ENCODE results near the gene SNAI1.

Gene SNAI1

GRCh38 chr20:50003253-50003656 is 20.5 kb downstream of the SNAI1 start:
- peaks cover 3% of the 10 kb centered on the region for H3K27me3 Mint-ChIP-seq (ENCODE audit: low read depth)
- peaks cover 4% of the 10 kb centered on the region for H3K4me1 Mint-ChIP-seq
- H3K4me3 Mint-ChIP-seq: no peak overlapping the region
- no peak for TF ChIP-seq CTCF (IDR thresholded peaks at IDR 0.05; ENCODE audit: unreplicated experiment in 3 of 3)
- H3K9me3 Mint-ChIP-seq: no peaks in the 10 kb centered on the region
- H3K36me3 Mint-ChIP-seq (ENCODE audit: low read depth): no peaks in the 10 kb centered on the region
- H3K27ac Mint-ChIP-seq: peak overlapping the region in 2 of 3 experiments; percentile 10 to 18

- Mint-ChIP-seq H3K27ac (peak overlapping the region in 1 of 3 experiments; percentile 28), H3K4me3 (no peak overlapping the region), H3K9me3 (no peaks in the 10 kb centered on the region), H3K36me3 (ENCODE audit: low read depth) (no peaks in the 10 kb centered on the region), H3K4me1 (peaks cover 4% of the 10 kb centered on the region), H3K27me3 (ENCODE audit: low read depth) (peaks cover 3% of the 10 kb centered on the region)
- TF ChIP-seq CTCF (IDR thresholded peaks at IDR 0.05; ENCODE audit: unreplicated experiment in 3 of 3): no peak
These were observed 21.4 kb downstream of the SNAI1 start for GRCh38 chr20:50004229-50004628.

GRCh38 chr20:50005471-50005981 is 22.7 kb downstream of the SNAI1 start:
- peaks cover 4% of the 10 kb centered on the region for H3K4me1 Mint-ChIP-seq
- no peaks in the 10 kb centered on the region for H3K9me3 Mint-ChIP-seq
- H3K27ac Mint-ChIP-seq: peak overlapping the region in 2 of 3 experiments; percentile 9 to 27
- TF ChIP-seq CTCF (IDR thresholded peaks at IDR 0.05; ENCODE audit: unreplicated experiment in 3 of 3): no peak
- H3K4me3 Mint-ChIP-seq: peak overlapping the region in 1 of 3 experiments; percentile 12
- H3K36me3 Mint-ChIP-seq (ENCODE audit: low read depth): no peaks in the 10 kb centered on the region
- peaks cover 3% of the 10 kb centered on the region for H3K27me3 Mint-ChIP-seq (ENCODE audit: low read depth)

- Mint-ChIP-seq H3K36me3 (ENCODE audit: low read depth) (no peaks in the 10 kb centered on the region), H3K9me3 (no peaks in the 10 kb centered on the region), H3K27me3 (ENCODE audit: low read depth) (peaks cover 3% of the 10 kb centered on the region), H3K4me3 (no peak overlapping the region), H3K4me1 (peaks cover 8% of the 10 kb centered on the region), H3K27ac (no peak overlapping the region)
- no peak for TF ChIP-seq CTCF (IDR thresholded peaks at IDR 0.05; ENCODE audit: unreplicated experiment in 3 of 3)
These were observed 24.6 kb downstream of the SNAI1 start for GRCh38 chr20:50007369-50007768.

GRCh38 chr20:50008007-50008406 is 25.2 kb downstream of the SNAI1 start:
- peaks cover 11% of the 10 kb centered on the region for H3K4me1 Mint-ChIP-seq
- H3K27me3 Mint-ChIP-seq (ENCODE audit: low read depth): peaks cover 3% of the 10 kb centered on the region
- no peaks in the 10 kb centered on the region for H3K36me3 Mint-ChIP-seq (ENCODE audit: low read depth)
- no peak for TF ChIP-seq CTCF (IDR thresholded peaks at IDR 0.05; ENCODE audit: unreplicated experiment in 3 of 3)
- H3K27ac Mint-ChIP-seq: peak overlapping the region in 2 of 3 experiments; percentile 69 to 90
- no peaks in the 10 kb centered on the region for H3K9me3 Mint-ChIP-seq
- H3K4me3 Mint-ChIP-seq: no peak overlapping the region
